ENCODE data around the gene SLC6A17.

GRCh38 chr1:110136911-110137310 lies 13.4 kb upstream of the SLC6A17 start:
- TF ChIP-seq PAX5 (IDR thresholded peaks at IDR 0.05; ENCODE audit: insufficient read depth, low read length, severe bottlenecking) (no peak), POLR2AphosphoS5 (IDR thresholded peaks at IDR 0.05; ENCODE audit: low read depth, low read length) (no peak), POLR2A (IDR thresholded peaks at IDR 0.05; ENCODE audit: low read depth, low read length) (no peak)

Data from GM12891 (cell line).